Fibroblast of lung (primary cell): ENCODE data around the gene DLG2.

ENCODE experiments used
- CTCF ChIP-seq, 2 donors: IDR thresholded peaks in 1 of 2; conservative IDR thresholded peaks in 1 of 2; 1 replicate in 1 of 2; 2 replicates in 1 of 2; pipeline ENCODE4 v1.5.1; 2011 to 2012; ENCODE audit warnings: low read length in 2 of 2, control low read depth in 1 of 2, inconsistent platforms in 1 of 2, low read depth in 1 of 2, mild to moderate bottlenecking in 1 of 2
- EZH2 ChIP-seq: IDR thresholded peaks from 2 replicates; pipeline ENCODE4 v1.5.1; 2012; ENCODE audit warnings: low read length, control low read depth, mild to moderate bottlenecking; ENCODE audit errors: missing control alignments

GRCh38 chr11:85029964-85030363 is 597.2 kb downstream of the DLG2 start:
- no peak for TF ChIP-seq CTCF (conservative IDR thresholded peaks at IDR 0.05 in 1 of 2, IDR thresholded peaks at IDR 0.05 in 1 of 2; ENCODE audit: low read depth in 1 of 2, low read length in 2 of 2)
- TF ChIP-seq EZH2, result no peak
